GM19099 (cell line): ENCODE results near the gene MYO9A.

ENCODE experiments used
- POLR2A ChIP-seq: IDR thresholded peaks from 3 replicates; pipeline ENCODE4 v1.6.1; 2011; ENCODE audit warnings: low read depth; ENCODE audit not compliant: insufficient read length; ENCODE audit errors: extremely low read depth

MYO9A gene

GRCh38 chr15:71899674-71900073, 218.3 kb downstream of the MYO9A start:
- TF ChIP-seq POLR2A = no peak

GRCh38 chr15:71893691-71894090, 224.3 kb downstream of the MYO9A start:
- TF ChIP-seq POLR2A = no peak

GRCh38 chr15:71892335-71892734, 225.6 kb downstream of the MYO9A start:
- TF ChIP-seq POLR2A = no peak

- TF ChIP-seq POLR2A = no peak
Observed at GRCh38 chr15:71891026-71891425, 226.9 kb downstream of the MYO9A start.

- no peak for TF ChIP-seq POLR2A
Observed at GRCh38 chr15:71889947-71890346, 228.0 kb downstream of the MYO9A start.

GRCh38 chr15:71889385-71889784, 228.6 kb downstream of the MYO9A start:
- TF ChIP-seq POLR2A = no peak

GRCh38 chr15:71888797-71889196, 229.2 kb downstream of the MYO9A start:
- TF ChIP-seq POLR2A = no peak

- no peak for TF ChIP-seq POLR2A
Observed at GRCh38 chr15:71885390-71885789, 232.6 kb downstream of the MYO9A start.

- no peak for TF ChIP-seq POLR2A
Observed at GRCh38 chr15:71883447-71883846, 234.5 kb downstream of the MYO9A start.

- no peak for TF ChIP-seq POLR2A
Observed at GRCh38 chr15:71880276-71880675, 237.7 kb downstream of the MYO9A start.

- no peak for TF ChIP-seq POLR2A
Observed at GRCh38 chr15:71874245-71874644, 243.7 kb downstream of the MYO9A start.

GRCh38 chr15:71853543-71853942, 264.4 kb downstream of the MYO9A start:
- TF ChIP-seq POLR2A = no peak

- TF ChIP-seq POLR2A = no peak
Observed at GRCh38 chr15:71844916-71845315, 273.0 kb downstream of the MYO9A start.

- no peak for TF ChIP-seq POLR2A
Observed at GRCh38 chr15:71841563-71841962, 276.4 kb downstream of the MYO9A start.

- TF ChIP-seq POLR2A = no peak
Observed at GRCh38 chr15:71830981-71831380, 287.0 kb downstream of the MYO9A start.

GRCh38 chr15:71826196-71826595, 291.8 kb downstream of the MYO9A start:
- TF ChIP-seq POLR2A = no peak

GRCh38 chr15:71825021-71825730, 292.8 kb downstream of the MYO9A start:
- TF ChIP-seq POLR2A = no peak
